ENCODE measurements around the gene EPHX1.

The EPHX1 gene

GRCh38 chr1:225866061-225866837 is 56.3 kb downstream of the EPHX1 start:
- DNase-seq = peak; percentile 91

DNA sequence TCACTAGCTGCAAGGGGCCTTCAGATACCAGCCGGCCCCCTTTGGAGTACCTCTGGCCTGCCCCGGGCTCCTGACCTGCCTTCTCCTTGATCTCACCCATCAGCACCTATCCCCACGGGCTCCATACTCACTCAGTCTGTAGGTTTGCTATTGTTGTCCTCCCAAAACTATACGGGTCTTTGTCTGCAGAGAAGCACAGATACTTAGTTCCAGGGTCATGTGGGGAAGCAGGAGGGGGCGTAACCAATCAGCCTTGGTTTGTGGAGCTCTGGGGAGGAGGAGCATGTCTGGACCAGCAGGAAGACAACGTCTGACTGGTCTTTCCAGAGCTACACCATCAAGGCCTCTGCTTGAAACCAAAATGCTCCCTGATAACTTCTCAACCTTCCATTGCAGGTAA is 57.1 kb downstream of the EPHX1 start:
- no peak for DNase-seq

DNA sequence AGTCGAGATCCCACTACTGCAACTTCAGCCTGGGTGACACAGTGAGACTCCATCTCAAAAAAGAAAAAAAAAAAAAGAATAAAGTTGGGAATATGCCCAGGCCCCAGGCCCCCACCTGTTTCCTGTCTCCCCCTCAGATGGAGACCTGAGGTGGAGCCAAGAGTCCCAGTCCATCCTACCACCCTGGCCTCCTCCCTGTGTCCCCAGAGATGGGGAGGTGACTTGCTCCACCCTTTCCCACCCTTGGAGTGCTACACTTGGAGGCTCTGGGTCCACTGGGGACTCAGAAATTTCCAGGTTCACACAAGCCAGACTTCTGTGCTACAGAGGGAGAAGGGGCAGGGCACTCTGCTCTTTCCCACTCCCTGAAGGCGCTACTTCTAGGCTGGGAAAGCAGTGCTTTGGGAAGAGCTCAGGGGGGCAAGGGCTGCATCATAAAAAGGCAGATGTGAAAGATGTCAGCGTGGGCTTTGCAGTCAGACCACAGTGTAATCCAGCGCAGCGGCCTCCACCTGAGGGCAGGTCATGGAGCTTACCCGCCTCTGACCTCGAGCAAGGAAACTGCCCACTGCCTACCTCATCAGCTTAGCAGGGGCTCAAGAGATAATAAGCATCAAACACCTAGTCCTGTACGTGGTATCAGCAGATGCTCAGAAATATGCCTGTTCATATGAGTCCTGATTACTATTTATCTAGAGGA is 58.9 kb downstream of the EPHX1 start:
- no peak for DNase-seq

DNA sequence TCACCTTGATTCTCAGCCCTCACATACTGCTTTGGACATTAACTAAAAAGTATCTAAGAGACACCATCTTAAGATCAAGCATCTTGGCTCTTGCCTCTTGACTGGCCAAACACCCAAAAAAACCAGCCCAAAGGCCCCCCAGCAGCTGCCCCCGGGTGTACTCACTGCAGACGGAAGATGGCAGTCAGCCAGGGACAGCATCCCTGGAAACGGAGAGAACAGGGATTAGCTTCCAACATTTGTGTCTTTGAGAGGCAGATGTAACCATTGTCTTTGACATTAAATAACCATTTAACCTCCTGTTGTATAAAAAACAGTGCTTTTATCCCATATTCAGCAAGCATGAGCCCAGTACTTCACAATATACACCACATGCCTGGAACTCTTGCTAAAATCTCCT is 61.0 kb downstream of the EPHX1 start:
- no peak for DNase-seq

DNA sequence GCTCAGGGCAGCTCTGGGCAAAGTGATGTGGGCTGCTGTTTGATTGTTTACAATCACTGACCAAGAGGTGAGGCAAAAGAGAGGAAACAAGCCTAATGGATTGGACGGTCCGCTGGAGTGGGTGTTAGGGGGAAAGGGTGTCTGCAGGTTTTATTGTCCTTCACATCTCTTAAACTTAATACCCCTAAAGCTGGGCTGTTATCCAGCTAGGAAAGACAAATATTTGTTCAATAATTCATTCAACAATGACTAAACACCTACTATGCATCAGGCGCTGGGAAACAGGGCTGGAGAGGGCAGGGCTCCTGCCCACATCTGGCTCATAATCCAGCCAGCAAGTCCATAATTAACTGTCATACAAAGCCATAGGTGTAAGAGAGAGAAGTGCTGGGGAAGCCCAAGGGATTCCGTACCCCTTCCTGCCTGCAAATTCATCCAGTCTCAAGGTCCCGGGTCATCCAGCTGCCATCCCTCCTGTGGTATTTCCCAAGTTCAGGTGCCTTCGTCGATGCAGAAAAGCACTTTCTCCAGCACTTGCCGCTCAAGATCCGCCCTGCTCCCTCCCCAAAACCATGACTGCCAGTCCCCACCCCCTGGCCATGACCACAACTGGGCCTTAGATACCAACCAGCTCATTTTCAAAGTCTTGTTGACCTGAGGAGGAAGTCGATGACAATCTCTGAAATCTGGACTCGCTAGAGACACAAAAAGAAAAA is 61.6 kb downstream of the EPHX1 start:
- DNase-seq = peak; percentile 19

GRCh38 chr1:225872075-225872430 is 62.1 kb downstream of the EPHX1 start:
- DNase-seq = no peak

DNA sequence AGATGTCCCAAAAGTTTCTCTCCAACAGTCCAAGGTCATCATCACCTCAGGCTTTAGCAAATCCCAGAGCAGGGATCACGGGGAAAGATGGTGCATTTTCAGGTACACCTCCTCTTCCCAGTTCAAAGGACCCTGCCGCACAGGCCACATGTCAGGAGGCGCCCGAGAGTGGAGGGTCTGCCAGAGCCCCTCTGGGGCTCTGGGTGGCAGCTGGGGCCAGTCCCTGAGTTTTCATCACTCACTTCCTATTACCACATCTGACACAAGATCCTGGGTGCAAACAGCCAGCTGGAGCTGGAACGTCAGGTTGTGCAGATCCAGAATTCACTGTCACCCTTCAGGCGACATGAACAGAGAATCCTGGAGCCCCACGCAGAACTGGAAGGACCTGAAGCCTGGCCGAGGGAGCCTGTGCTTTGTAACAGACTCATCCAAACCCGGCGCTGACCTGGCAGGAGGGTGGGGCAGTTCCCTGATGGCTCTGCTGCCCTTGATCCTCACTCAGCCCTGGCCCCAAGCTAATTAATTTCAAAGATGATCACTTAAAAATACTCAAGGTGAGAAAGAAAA is 63.4 kb downstream of the EPHX1 start:
- no peak for DNase-seq

- DNase-seq = no peak
These were observed 64.5 kb downstream of the EPHX1 start for GRCh38 chr1:225874431-225874830.

DNA sequence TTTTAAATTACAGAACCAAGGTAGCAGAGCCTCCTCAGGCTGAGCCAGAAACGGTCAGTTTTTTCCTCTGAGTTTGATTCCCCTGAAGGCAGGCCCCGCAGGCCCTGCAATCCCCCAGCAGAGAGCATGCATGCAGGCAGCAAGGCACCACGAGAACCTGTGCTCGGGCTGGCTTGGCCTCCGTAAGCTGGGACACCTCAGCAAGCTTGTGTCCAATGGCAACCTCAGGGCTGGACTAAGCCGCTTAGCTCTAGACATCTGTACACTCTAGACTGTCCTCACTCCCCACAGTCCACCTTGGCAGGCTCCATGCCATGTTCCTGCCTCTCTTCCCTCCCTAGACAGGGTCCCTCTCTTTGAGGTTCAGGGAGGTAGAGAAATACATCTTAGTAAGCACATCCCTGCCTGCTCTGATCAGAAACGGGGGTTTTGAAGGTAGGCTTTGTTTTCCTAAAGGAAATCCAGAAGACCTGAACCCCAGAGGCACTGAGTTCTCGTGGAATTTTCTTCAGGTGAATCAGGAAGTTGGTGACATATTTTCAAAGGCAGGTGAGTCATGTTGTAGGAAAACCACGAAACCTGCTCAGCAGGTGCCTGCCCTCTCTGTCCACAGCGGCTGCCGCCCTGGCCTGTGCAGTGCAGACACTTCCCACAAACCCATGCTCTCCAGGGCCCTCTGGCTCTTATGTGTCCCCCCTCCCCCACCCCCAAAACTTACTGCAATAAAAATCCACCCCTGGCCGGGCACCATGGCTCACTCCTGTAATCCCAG is 65.3 kb downstream of the EPHX1 start:
- DNase-seq = no peak

- DNase-seq = no peak
These were observed 67.1 kb downstream of the EPHX1 start for GRCh38 chr1:225876900-225877510.

DNA sequence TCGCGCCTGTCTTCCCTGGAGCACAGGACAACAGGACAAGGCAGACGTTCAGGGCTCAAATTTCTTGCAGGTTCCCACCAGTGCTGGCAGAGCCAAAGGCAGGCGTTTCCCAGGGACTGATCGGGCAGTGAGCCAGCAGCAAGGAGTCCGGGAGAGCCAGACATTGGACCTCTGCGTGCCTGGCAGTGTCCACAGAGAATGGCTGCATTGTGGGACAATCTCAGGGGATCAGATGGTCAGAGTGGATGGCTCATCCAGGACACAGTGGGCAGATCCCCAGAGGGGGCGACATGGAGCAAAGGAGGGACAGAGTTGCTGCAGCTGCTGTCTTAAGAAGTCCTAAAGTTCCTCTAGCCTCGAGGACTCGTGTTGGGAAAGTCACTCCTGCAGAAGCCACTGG is 67.7 kb downstream of the EPHX1 start:
- peak; percentile 24 for DNase-seq

GRCh38 chr1:225878282-225878681 is 68.4 kb downstream of the EPHX1 start:
- DNase-seq = no peak

- no peak for DNase-seq
These were observed 69.7 kb downstream of the EPHX1 start for GRCh38 chr1:225879521-225880221.

DNA sequence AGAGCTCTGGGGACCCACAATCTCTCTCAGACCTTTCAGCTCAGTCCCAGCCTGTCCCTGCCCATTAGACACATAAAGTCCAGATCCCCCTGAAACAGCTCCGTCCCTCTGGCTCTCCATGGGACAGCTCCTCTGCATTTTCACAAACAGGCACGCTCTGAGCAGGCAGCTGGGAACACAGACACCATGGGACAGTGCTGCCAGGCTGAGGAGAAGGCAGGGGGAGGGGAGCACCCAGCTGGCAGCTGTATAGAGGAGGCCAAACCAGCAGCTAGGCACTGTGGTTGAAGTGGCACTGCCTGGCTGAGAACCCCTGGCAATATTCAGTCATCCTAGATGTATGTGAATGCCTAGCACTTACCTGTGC is 70.3 kb downstream of the EPHX1 start:
- no peak for DNase-seq

- no peak for DNase-seq
These were observed 70.7 kb downstream of the EPHX1 start for GRCh38 chr1:225880636-225881035.

- no peak for DNase-seq
These were observed 71.4 kb downstream of the EPHX1 start for GRCh38 chr1:225881081-225881958.

DNA sequence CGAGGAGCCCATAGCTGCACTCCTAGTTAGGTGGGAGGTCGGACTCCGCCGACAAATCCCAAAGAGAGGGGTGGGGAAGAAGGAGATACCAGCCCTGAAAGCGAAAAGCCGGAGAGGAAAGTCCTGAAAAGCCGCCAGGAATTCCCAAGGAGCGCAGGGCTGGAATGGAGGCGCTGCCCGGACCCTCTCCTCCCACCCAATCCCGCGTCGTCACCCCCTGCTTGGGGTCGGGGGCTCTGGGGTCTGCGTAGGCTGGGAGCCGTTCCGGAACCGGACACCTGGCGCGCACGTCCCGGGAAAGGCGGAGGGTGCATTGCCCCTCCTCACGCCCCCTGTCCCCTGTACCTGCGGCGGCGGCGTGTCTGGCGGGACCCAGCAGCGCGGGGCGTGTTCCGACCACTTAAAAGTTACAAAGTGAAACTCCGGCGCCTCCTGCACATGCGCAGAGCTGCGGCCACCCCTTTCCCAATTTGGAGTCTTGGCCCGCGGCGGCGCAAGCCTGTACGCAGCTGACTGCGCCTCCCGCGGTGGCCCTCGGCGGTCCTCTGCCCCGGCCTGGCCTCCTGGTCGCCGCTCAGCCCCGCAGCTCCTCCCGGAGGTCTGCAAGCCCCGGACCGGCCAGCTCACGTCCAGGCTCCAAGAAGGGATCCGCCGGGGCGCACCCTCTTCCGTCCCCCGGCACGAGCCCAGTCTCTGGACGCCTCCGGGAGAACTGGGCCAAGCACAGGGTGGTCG is 72.2 kb downstream of the EPHX1 start, which contains the start of gene TMEM63A:
Gene TMEM63A (minus strand): TSS at position 422 of the 735 bp plus-strand sequence. CDS start 4,800 bp downstream, outside the sequence.
- peak; percentile 78 for DNase-seq

- peak; percentile 19 for DNase-seq
These were observed 73.0 kb downstream of the EPHX1 start for GRCh38 chr1:225882694-225883615.

Measured in MV-4-11 (cell line).